Fibroblast of lung (primary cell): ENCODE results near the gene MTERF4.

Experiments
- EZH2 ChIP-seq: IDR thresholded peaks from 2 replicates; pipeline ENCODE4 v1.5.1; 2012; ENCODE audit warnings: low read length, control low read depth, mild to moderate bottlenecking; ENCODE audit errors: missing control alignments
- TF ChIP-seq, protein P1 (sequence below), 2 donors: IDR thresholded peaks in 1 of 2; conservative IDR thresholded peaks in 1 of 2; 1 replicate in 1 of 2; 2 replicates in 1 of 2; pipeline ENCODE4 v1.5.1; 2011 to 2012; ENCODE audit warnings: low read length in 2 of 2, control low read depth in 1 of 2, inconsistent platforms in 1 of 2, low read depth in 1 of 2, mild to moderate bottlenecking in 1 of 2

DNA sequence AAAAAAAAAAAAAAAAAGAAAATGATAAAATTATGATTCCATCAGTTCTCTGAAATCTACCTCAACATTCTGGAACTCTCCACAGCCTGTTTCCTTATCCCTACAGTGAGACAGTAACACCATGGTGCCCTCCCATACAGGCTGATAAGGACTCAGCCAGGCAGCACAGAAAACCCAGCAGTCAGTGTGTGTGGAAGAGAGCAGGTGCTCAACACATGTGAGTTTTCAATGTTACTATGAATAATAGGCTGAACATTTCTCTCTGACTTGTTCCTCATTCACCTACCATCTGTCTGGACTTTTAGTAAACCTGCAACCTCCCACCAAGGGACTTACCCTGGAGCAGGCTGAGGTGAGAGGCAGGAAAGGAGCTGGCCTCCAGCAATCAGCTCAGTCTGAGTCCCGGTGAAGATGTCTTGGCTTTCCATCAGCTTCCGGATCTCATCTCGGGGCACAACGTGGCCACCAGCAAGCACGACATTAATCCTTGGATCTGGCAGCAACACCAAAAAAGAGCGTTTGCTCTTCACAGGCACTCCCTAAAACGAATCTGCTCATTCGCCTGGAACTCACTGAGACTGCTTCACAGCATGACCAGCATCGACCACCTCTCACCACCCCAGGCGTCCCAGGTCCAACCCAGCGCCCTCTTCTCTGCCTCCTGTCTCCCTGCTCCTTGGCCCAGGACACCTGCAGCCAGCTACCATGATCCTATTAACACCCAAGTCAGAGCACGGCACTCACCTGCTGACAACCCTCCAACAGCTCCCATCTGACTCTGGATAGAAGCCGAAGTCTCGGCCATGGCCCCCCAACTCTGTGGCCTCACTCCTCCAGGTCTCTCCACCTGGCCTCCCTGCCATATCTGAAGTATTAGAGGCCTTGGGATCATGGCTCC lies 30.7 kb upstream of the MTERF4 start:
- TF ChIP-seq, protein P1, sequence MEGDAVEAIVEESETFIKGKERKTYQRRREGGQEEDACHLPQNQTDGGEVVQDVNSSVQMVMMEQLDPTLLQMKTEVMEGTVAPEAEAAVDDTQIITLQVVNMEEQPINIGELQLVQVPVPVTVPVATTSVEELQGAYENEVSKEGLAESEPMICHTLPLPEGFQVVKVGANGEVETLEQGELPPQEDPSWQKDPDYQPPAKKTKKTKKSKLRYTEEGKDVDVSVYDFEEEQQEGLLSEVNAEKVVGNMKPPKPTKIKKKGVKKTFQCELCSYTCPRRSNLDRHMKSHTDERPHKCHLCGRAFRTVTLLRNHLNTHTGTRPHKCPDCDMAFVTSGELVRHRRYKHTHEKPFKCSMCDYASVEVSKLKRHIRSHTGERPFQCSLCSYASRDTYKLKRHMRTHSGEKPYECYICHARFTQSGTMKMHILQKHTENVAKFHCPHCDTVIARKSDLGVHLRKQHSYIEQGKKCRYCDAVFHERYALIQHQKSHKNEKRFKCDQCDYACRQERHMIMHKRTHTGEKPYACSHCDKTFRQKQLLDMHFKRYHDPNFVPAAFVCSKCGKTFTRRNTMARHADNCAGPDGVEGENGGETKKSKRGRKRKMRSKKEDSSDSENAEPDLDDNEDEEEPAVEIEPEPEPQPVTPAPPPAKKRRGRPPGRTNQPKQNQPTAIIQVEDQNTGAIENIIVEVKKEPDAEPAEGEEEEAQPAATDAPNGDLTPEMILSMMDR (conservative IDR thresholded peaks at IDR 0.05 in 1 of 2, IDR thresholded peaks at IDR 0.05 in 1 of 2; ENCODE audit: low read depth in 1 of 2, low read length in 2 of 2): no peak
- no peak for TF ChIP-seq EZH2
